ENCODE measurements around the gene U2SURP. TPM values are rescaled to one million over a fixed set of nuclear protein-coding genes. Genes with fewer than 3 reads are reported as not detected.

Gene U2SURP
- total RNA-seq, 2 donors from 2014 or later = 65.4 to 68.2 TPM

- TF ChIP-seq CTCF (IDR thresholded peaks at IDR 0.05) (no peak), POLR2A (IDR thresholded peaks at IDR 0.05) (no peak)
- Histone ChIP-seq H3K27me3 (no peaks in the 10 kb centered on the region), H3K4me3 (no peak overlapping the region), H3K27ac (no peak overlapping the region), H3K36me3 (replicated peaks in 1 of 2; ENCODE audit: insufficient read depth in 1 of 2, low read depth in 2 of 2) (no peaks in the 10 kb centered on the region), H3K4me1 (peaks cover 4% of the 10 kb centered on the region), H3K9me3 (no peaks in the 10 kb centered on the region)
- ATAC-seq (no peak), DNase-seq (no peak)
- 88 to 92% methylated on average over 3 of the region's 3 CpGs for WGBS, 2 donors
- intact Hi-C loops (cut with DNase I) = no loop called here
These were observed 59.5 kb downstream of the U2SURP start for GRCh38 chr3:143060906-143061305.

GRCh38 chr3:143063018-143063417 lies 61.6 kb downstream of the U2SURP start:
- Histone ChIP-seq H3K36me3 (replicated peaks in 1 of 2; ENCODE audit: insufficient read depth in 1 of 2, low read depth in 2 of 2) (no peaks in the 10 kb centered on the region), H3K4me3 (no peak overlapping the region), H3K4me1 (no peaks in the 10 kb centered on the region), H3K9me3 (no peaks in the 10 kb centered on the region), H3K27me3 (no peaks in the 10 kb centered on the region), H3K27ac (no peak overlapping the region)
- WGBS, 2 donors = 92 to 93% methylated on average over 2 of the region's 2 CpGs
- ATAC-seq (no peak), DNase-seq (no peak)
- TF ChIP-seq CTCF (IDR thresholded peaks at IDR 0.05) (no peak), POLR2A (IDR thresholded peaks at IDR 0.05) (no peak)
- intact Hi-C loops (cut with DNase I) = no loop called here

GRCh38 chr3:143064777-143065176 lies 63.4 kb downstream of the U2SURP start:
- Histone ChIP-seq H3K36me3 (replicated peaks in 1 of 2; ENCODE audit: insufficient read depth in 1 of 2, low read depth in 2 of 2) (no peaks in the 10 kb centered on the region), H3K9me3 (no peaks in the 10 kb centered on the region), H3K27ac (no peak overlapping the region), H3K4me1 (no peaks in the 10 kb centered on the region), H3K4me3 (no peak overlapping the region), H3K27me3 (no peaks in the 10 kb centered on the region)
- ATAC-seq (no peak), DNase-seq (no peak)
- intact Hi-C loops (cut with DNase I) = no loop called here
- TF ChIP-seq POLR2A (IDR thresholded peaks at IDR 0.05) (no peak), CTCF (IDR thresholded peaks at IDR 0.05) (no peak)
- 85 to 91% methylated on average over 5 of the region's 5 CpGs for WGBS, 2 donors

GRCh38 chr3:143065364-143065763 lies 64.0 kb downstream of the U2SURP start:
- 92 to 97% methylated on average over 2 of the region's 2 CpGs for WGBS, 2 donors

More at GRCh38 chr3:143065364-143065763, 64.0 kb downstream of the U2SURP start:
- Histone ChIP-seq H3K9me3 (no peaks in the 10 kb centered on the region), H3K27ac (no peak overlapping the region), H3K4me3 (no peak overlapping the region), H3K36me3 (replicated peaks in 1 of 2; ENCODE audit: insufficient read depth in 1 of 2, low read depth in 2 of 2) (no peaks in the 10 kb centered on the region), H3K27me3 (no peaks in the 10 kb centered on the region), H3K4me1 (no peaks in the 10 kb centered on the region)
- TF ChIP-seq POLR2A (IDR thresholded peaks at IDR 0.05) (no peak), CTCF (IDR thresholded peaks at IDR 0.05) (no peak)
- intact Hi-C loops (cut with DNase I) = no loop called here
- no peak for ATAC-seq
- DNase-seq = no peak

All from body of pancreas (tissue), 4 donors.